GM23338 (cell line): ENCODE results near the gene XPNPEP1. TPM values are rescaled to one million over a fixed set of nuclear protein-coding genes. Genes with fewer than 3 reads are reported as not detected.

ENCODE experiments used
- ATAC-seq: fragments of 200-7000 bp; cut with Tn5 transposase; 3 replicates; pipeline ENCODE4 v1.9.1; 2020
- DNase-seq: peaks from one replicate; pipeline ENCODE4 v3.0.0-alpha.2; 2015; ENCODE audit warnings: low spot score
- H2AFZ ChIP-seq: fragments of 200-600 bp; sonication (generic); 2 replicates; pipeline ENCODE4 v1.8.0; 2016; ENCODE audit warnings: antibody characterized with exemption, mild to moderate bottlenecking, moderate library complexity
- H3F3A ChIP-seq: fragments of 200-600 bp; sonication (generic); replicated peaks from 2 replicates; pipeline ENCODE4 v1.8.0; 2017; ENCODE audit warnings: antibody characterized with exemption, mixed run types, low read depth
- H3K27ac ChIP-seq: fragments of 200-600 bp; sonication (generic); 2 replicates; pipeline ENCODE4 v1.6.1; 2016; ENCODE audit warnings: low read depth
- H3K27me3 ChIP-seq: fragments of 200-600 bp; sonication (generic); 2 replicates; pipeline ENCODE4 v1.8.0; 2016; ENCODE audit warnings: mild to moderate bottlenecking, mixed run types, moderate library complexity; ENCODE audit not compliant: insufficient read depth
- H3K36me3 ChIP-seq: fragments of 200-600 bp; sonication (generic); 2 replicates; pipeline ENCODE4 v1.8.0; 2016; ENCODE audit warnings: mild to moderate bottlenecking; ENCODE audit not compliant: insufficient read depth
- H3K4me1 ChIP-seq: fragments of 200-600 bp; sonication (generic); 2 replicates; pipeline ENCODE4 v1.8.0; 2016; ENCODE audit warnings: mild to moderate bottlenecking, moderate library complexity; ENCODE audit not compliant: insufficient read depth
- H3K4me2 ChIP-seq: fragments of 200-600 bp; sonication (generic); 2 replicates; pipeline ENCODE4 v1.7.1; 2017; ENCODE audit warnings: mixed run types
- H3K4me3 ChIP-seq: fragments of 200-600 bp; sonication (generic); 2 replicates; pipeline ENCODE4 v1.6.1; 2016; ENCODE audit warnings: mixed run types
- H3K79me2 ChIP-seq: fragments of 200-600 bp; sonication (generic); replicated peaks from 2 replicates; pipeline ENCODE4 v1.8.0; 2017; ENCODE audit warnings: mild to moderate bottlenecking; ENCODE audit not compliant: insufficient read depth
- H3K9me2 ChIP-seq: fragments of 200-600 bp; sonication (generic); 2 replicates; pipeline ENCODE4 v1.8.0; 2017; ENCODE audit not compliant: insufficient read depth
- H4K20me1 ChIP-seq: fragments of 200-600 bp; sonication (generic); replicated peaks from 2 replicates; pipeline ENCODE4 v1.8.0; 2017; ENCODE audit warnings: mild to moderate bottlenecking; ENCODE audit not compliant: insufficient read depth
- H3K27ac Mint-ChIP-seq: 2 replicates; pipeline ENCODE4 v1.8.0; 2020; ENCODE audit warnings: inconsistent platforms, mild to moderate bottlenecking, moderate library complexity, mixed read lengths
- H3K27me3 Mint-ChIP-seq: 3 replicates; pipeline ENCODE4 v1.8.0; 2022; ENCODE audit warnings: low read depth, mild to moderate bottlenecking, moderate library complexity, mixed read lengths, inconsistent platforms; ENCODE audit not compliant: insufficient read depth, poor library complexity
- H3K36me3 Mint-ChIP-seq: 3 replicates; pipeline ENCODE4 v1.8.0; 2021; ENCODE audit warnings: low read depth, mild to moderate bottlenecking, inconsistent platforms, moderate library complexity, mixed read lengths
- H3K4me1 Mint-ChIP-seq: 3 replicates; pipeline ENCODE4 v1.8.0; 2020; ENCODE audit warnings: mild to moderate bottlenecking, inconsistent platforms, mixed read lengths
- H3K4me3 Mint-ChIP-seq: 3 replicates; pipeline ENCODE4 v1.8.0; 2021; ENCODE audit warnings: moderate library complexity, mild to moderate bottlenecking, inconsistent platforms, mixed read lengths
- H3K9me3 Mint-ChIP-seq: 3 replicates; pipeline ENCODE4 v1.8.0; 2020; ENCODE audit warnings: moderate library complexity, mild to moderate bottlenecking, inconsistent platforms, mixed read lengths
- CTCF ChIP-seq, 2 experiments: fragments of 200-600 bp in 1 of 2; sonication (generic) in 1 of 2; conservative IDR thresholded peaks; 2 replicates each; pipeline versions ENCODE4 v1.5.1 to v1.6.1; 2016 to 2017; ENCODE audit warnings: antibody characterized with exemption in 2 of 2, low read depth in 2 of 2, mild to moderate bottlenecking in 2 of 2, moderate library complexity in 1 of 2
- ETS1 ChIP-seq: IDR thresholded peaks from 2 replicates; pipeline ENCODE4 v1.6.1; 2016; ENCODE audit warnings: antibody characterized with exemption
- EZH2phosphoT487 ChIP-seq: fragments of 200-600 bp; sonication (generic); IDR thresholded peaks from one replicate; pipeline ENCODE4 v1.8.1; 2018; ENCODE audit warnings: antibody characterized with exemption; ENCODE audit not compliant: unreplicated experiment
- JUNB ChIP-seq: IDR thresholded peaks from one replicate; pipeline ENCODE4 v1.6.1; 2016; ENCODE audit warnings: antibody characterized with exemption; ENCODE audit not compliant: unreplicated experiment
- POLR2AphosphoS5 ChIP-seq: IDR thresholded peaks from 2 replicates; pipeline ENCODE4 v1.6.1; 2016; ENCODE audit warnings: antibody characterized with exemption, low read depth
- ZNF331 ChIP-seq: fragments of 250-450 bp; sonication (Bioruptor Pico); IDR thresholded peaks from 2 replicates; pipeline ENCODE4 v1.5.0; 2020; ENCODE audit warnings: low read depth, mild to moderate bottlenecking, moderate library complexity
- ZNF462 ChIP-seq: fragments of 250-450 bp; sonication (Bioruptor Pico); IDR thresholded peaks from 2 replicates; pipeline ENCODE4 v1.5.0; 2020; ENCODE audit warnings: mild to moderate bottlenecking, moderate library complexity
- polyA plus RNA-seq: library from polyadenylated mRNA; unstranded; fragments of >200 nt; fragmentation: Nextera tagmentation; extraction: Ambion mirVana; gene quantifications from 2 replicates; pipeline ENCODE4 v1.2.1, GENCODE V29; 2016
- total RNA-seq: library from RNA; depleted of rRNA; stranded (reverse); fragments of >200 nt; shearing (Covaris generic); gene quantifications from 2 replicates; pipeline ENCODE4 v1.2.3, GENCODE V29; 2014

Gene XPNPEP1
- total and polyA plus RNA-seq, 2 experiments from 2014 or later: 17.5 to 55.8 TPM

GRCh38 chr10:109895095-109895818, 28.1 kb downstream of the XPNPEP1 start (continued):
- TF ChIP-seq ZNF462: no peak
- TF ChIP-seq ZNF331: no peak
- TF ChIP-seq CTCF (conservative IDR thresholded peaks at IDR 0.05; ENCODE audit: low read depth in 2 of 2): no peak
- TF ChIP-seq ETS1: no peak

GRCh38 chr10:109894516-109894915, 28.8 kb downstream of the XPNPEP1 start:
- no peaks in the 10 kb centered on the region for H3K9me2 ChIP-seq
- no peak overlapping the region for H2AFZ ChIP-seq
- no peaks in the 10 kb centered on the region; the same call in 1 of the 2 replicates for H3K4me1 ChIP-seq
- peaks cover 3% of the 10 kb centered on the region; the same call in 1 of the 2 replicates for H3K79me2 ChIP-seq
- H3K9me3 Mint-ChIP-seq: no peaks in the 10 kb centered on the region
- H4K20me1 ChIP-seq: 0 out of 2 replicates have a peak, but pooled peaks cover 6% of the 10 kb centered on the region
- no peak overlapping the region for H3K4me3 Mint-ChIP-seq
- no peak overlapping the region for H3K4me3 ChIP-seq
- H3K27ac ChIP-seq: no peak overlapping the region
- H3K27me3 ChIP-seq: no peaks in the 10 kb centered on the region
- H3K4me1 Mint-ChIP-seq: peaks cover 30% of the 10 kb centered on the region; the same call in 2 of the 3 replicates
- H3F3A ChIP-seq: no peaks in the 10 kb centered on the region
- peak; percentile 56 for ATAC-seq
- peaks cover 8% of the 10 kb centered on the region for H3K36me3 ChIP-seq
- H3K36me3 Mint-ChIP-seq: peaks cover 34% of the 10 kb centered on the region
- peaks cover 2% of the 10 kb centered on the region for H3K27me3 Mint-ChIP-seq
- no peak for DNase-seq
- no peak overlapping the region for H3K27ac Mint-ChIP-seq
- no peak overlapping the region for H3K4me2 ChIP-seq
- TF ChIP-seq POLR2AphosphoS5 (no peak), EZH2phosphoT487 (no peak), JUNB (no peak)
